B cell (primary cell): ENCODE data around the gene SLC8A3.

Experiments used
- EZH2 ChIP-seq: IDR thresholded peaks from 2 replicates; pipeline ENCODE4 v1.6.1; 2012; ENCODE audit warnings: borderline replicate concordance, low read depth, mild to moderate bottlenecking, moderate library complexity, low read length; ENCODE audit not compliant: insufficient read depth, poor library complexity, severe bottlenecking
- TF ChIP-seq, protein P1 (sequence below): fragments of 200-600 bp; IDR thresholded peaks from one replicate; pipeline ENCODE4 v1.8.0; 2022; ENCODE audit warnings: antibody characterized with exemption, mild to moderate bottlenecking

GRCh38 chr14:70183991-70184390, 4.8 kb downstream of the SLC8A3 start:
- no peak for TF ChIP-seq EZH2
- TF ChIP-seq, protein P1, sequence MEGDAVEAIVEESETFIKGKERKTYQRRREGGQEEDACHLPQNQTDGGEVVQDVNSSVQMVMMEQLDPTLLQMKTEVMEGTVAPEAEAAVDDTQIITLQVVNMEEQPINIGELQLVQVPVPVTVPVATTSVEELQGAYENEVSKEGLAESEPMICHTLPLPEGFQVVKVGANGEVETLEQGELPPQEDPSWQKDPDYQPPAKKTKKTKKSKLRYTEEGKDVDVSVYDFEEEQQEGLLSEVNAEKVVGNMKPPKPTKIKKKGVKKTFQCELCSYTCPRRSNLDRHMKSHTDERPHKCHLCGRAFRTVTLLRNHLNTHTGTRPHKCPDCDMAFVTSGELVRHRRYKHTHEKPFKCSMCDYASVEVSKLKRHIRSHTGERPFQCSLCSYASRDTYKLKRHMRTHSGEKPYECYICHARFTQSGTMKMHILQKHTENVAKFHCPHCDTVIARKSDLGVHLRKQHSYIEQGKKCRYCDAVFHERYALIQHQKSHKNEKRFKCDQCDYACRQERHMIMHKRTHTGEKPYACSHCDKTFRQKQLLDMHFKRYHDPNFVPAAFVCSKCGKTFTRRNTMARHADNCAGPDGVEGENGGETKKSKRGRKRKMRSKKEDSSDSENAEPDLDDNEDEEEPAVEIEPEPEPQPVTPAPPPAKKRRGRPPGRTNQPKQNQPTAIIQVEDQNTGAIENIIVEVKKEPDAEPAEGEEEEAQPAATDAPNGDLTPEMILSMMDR, result no peak
